ENCODE measurements around the gene MSH5. TPM values are rescaled to one million over a fixed set of nuclear protein-coding genes. Genes with fewer than 3 reads are reported as not detected.
"Not testable (repeated sequence)": the region's sequence is repeated elsewhere in the genome, so short reads cannot be mapped to it uniquely, and the experiment has no call there.

MSH5 gene
- total and polyA plus RNA-seq, 2 experiments from 2014 or later: 7.4 to 39.4 TPM

DNA sequence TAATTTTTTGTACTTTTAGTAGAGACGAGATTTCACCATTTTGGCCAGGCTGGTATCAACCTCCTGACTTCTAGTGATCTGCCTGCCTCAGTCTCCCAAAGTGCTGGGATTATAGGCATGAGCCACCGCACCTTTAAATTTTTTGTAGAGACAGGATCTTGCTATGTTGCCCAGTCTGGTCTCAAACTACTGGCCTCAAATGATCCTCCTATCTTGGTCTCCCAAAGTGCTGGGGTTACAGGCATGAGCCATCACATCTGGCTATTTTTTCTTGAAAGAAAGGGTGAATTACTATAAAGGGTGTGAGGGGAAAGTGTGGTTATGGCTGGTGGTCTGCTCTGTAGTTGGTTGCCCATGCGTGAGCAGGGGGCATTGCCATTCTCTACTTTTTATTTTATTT, 31.6 kb upstream of the MSH5 start:
- no peak for TF ChIP-seq CTCF (IDR thresholded peaks at IDR 0.05; ENCODE audit: low read depth, low read length)
- no peaks in the 10 kb centered on the region for H3K27me3 ChIP-seq
- DNase-seq (ENCODE audit: low read depth in 1 of 2, low spot score in 1 of 2): no peak

GRCh38 chr6:31709157-31709556, 30.6 kb upstream of the MSH5 start:
- not testable (repeated sequence) for H3K4me1 ChIP-seq (ENCODE audit: low read depth); H3K4me3 ChIP-seq; H3K36me3 ChIP-seq; H3K27ac ChIP-seq; DNase-seq (ENCODE audit: low read depth in 1 of 2, low spot score in 1 of 2); H3K9me3 ChIP-seq (ENCODE audit: low read depth); H3K27me3 ChIP-seq

More for the DNA sequence above, 31.6 kb upstream of the MSH5 start:
- Histone ChIP-seq H3K9me3 (ENCODE audit: low read depth) (no peaks in the 10 kb centered on the region), H3K4me1 (ENCODE audit: low read depth) (no peaks in the 10 kb centered on the region), H3K4me3 (no peak overlapping the region), H3K27ac (no peak overlapping the region), H3K36me3 (no peaks in the 10 kb centered on the region)

GRCh38 chr6:31710523-31711219, 29.1 kb upstream of the MSH5 start:
- Histone ChIP-seq H3K9me3 (ENCODE audit: low read depth) (no peaks in the 10 kb centered on the region), H3K36me3 (no peaks in the 10 kb centered on the region), H3K4me1 (ENCODE audit: low read depth) (peaks cover 11% of the 10 kb centered on the region), H3K27me3 (no peaks in the 10 kb centered on the region), H3K4me3 (no peak overlapping the region), H3K27ac (no peak overlapping the region)
- no peak for TF ChIP-seq CTCF (IDR thresholded peaks at IDR 0.05; ENCODE audit: low read depth, low read length)
- no peak for DNase-seq (ENCODE audit: low read depth in 1 of 2, low spot score in 1 of 2)

- TF ChIP-seq CTCF (IDR thresholded peaks at IDR 0.05; ENCODE audit: low read depth, low read length): no peak
- peaks cover 11% of the 10 kb centered on the region for H3K4me1 ChIP-seq (ENCODE audit: low read depth)
- no peak overlapping the region for H3K27ac ChIP-seq
- no peak for DNase-seq (ENCODE audit: low read depth in 1 of 2, low spot score in 1 of 2)
- no peaks in the 10 kb centered on the region for H3K27me3 ChIP-seq
- H3K4me3 ChIP-seq: no peak overlapping the region
- H3K36me3 ChIP-seq: no peaks in the 10 kb centered on the region
- no peaks in the 10 kb centered on the region for H3K9me3 ChIP-seq (ENCODE audit: low read depth)
These were observed 28.6 kb upstream of the MSH5 start for GRCh38 chr6:31711233-31711632.

DNA sequence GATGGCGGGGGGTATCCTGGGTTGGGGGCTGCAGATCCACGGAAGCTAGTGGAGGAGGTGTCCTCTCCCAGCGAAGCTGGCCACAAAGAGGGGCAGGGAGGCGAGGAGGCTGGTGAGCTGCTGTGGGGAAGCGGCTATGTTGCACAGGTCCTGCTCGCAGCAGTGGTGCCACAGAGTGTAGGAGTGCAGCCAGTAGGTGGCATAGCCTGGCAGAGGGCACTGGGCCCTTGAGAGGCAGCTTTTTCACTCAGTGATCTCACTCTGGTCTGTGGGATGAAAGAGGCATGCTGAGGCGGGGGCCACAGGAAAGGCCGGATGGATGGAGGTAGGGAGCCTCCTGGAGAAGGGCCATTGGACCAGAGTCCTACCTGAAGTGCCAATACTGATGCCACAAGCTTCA, 27.5 kb upstream of the MSH5 start:
- TF ChIP-seq CTCF (IDR thresholded peaks at IDR 0.05; ENCODE audit: low read depth, low read length): no peak

GRCh38 chr6:31713465-31713864, 26.3 kb upstream of the MSH5 start:
- no peak overlapping the region for H3K27ac ChIP-seq
- H3K4me3 ChIP-seq: no peak overlapping the region
- no peaks in the 10 kb centered on the region for H3K27me3 ChIP-seq
- no peak for DNase-seq (ENCODE audit: low read depth in 1 of 2, low spot score in 1 of 2)
- no peak for TF ChIP-seq CTCF (IDR thresholded peaks at IDR 0.05; ENCODE audit: low read depth, low read length)
- H3K9me3 ChIP-seq (ENCODE audit: low read depth): no peaks in the 10 kb centered on the region
- H3K36me3 ChIP-seq: no peaks in the 10 kb centered on the region
- peaks cover 11% of the 10 kb centered on the region for H3K4me1 ChIP-seq (ENCODE audit: low read depth)

More for the DNA sequence above, 27.5 kb upstream of the MSH5 start:
- H3K27ac ChIP-seq: no peak overlapping the region
- H3K9me3 ChIP-seq (ENCODE audit: low read depth): no peaks in the 10 kb centered on the region
- no peaks in the 10 kb centered on the region for H3K27me3 ChIP-seq
- peaks cover 11% of the 10 kb centered on the region for H3K4me1 ChIP-seq (ENCODE audit: low read depth)
- DNase-seq (ENCODE audit: low read depth in 1 of 2, low spot score in 1 of 2): no peak
- H3K36me3 ChIP-seq: no peaks in the 10 kb centered on the region
- H3K4me3 ChIP-seq: no peak overlapping the region

All from cardiac muscle cell (in vitro differentiated cells and primary cell).